A204.1 (cell line): ENCODE results near the gene KLHDC7A.
"Not testable (repeated sequence)": the region's sequence is repeated elsewhere in the genome, so short reads cannot be mapped to it uniquely, and the experiment has no call there.

Experiments used
- FAIRE-seq: peaks from 2 replicates; lab custom pipeline; 2012; peaks lifted over from hg19 to GRCh38; lab: Jason Lieb, UNC

KLHDC7A gene

DNA sequence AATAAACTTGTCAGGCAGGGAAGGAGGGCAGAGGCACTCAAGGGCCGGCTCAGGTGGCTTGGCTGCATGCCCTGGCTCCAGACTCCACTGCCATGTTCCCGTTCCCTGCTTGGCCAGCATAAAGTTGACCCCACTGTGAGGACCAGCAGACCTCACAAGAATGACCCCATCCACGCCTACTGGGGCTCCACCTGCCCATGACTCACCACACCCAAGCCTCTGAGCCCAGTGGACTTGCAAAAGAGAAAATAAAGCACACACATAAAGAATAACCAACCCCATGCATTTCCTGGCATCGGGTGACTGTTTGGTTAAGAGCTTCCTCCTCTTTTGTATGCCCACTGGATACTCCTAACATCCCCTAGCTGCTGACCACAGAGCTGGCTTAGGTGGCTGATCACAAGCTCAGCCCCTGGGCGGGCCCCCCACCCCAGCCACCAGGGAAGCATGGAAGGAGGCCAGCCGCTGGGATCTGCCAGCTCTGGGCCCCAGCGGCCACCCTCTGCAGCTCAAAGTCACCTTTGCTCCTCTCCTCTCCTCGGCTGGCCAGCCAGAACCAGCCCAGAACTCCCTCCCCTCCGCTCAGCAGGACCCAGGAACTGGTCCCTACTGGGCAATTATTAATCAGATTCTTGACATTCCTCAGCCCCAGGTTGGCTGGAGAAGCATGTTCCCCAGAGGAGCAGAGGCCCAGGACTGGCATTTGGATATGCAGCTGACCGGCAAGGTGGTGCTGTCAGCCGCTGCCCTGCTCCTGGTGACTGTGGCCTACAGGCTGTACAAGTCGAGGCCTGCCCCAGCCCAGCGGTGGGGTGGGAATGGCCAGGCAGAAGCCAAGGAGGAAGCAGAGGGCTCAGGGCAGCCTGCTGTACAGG is at the start of gene KLHDC7A:
KLHDC7A (plus strand) TSS at position 616 of the 875 bp plus-strand sequence; CDS start at position 668, 52 bp downstream.
- no peak for FAIRE-seq

DNA sequence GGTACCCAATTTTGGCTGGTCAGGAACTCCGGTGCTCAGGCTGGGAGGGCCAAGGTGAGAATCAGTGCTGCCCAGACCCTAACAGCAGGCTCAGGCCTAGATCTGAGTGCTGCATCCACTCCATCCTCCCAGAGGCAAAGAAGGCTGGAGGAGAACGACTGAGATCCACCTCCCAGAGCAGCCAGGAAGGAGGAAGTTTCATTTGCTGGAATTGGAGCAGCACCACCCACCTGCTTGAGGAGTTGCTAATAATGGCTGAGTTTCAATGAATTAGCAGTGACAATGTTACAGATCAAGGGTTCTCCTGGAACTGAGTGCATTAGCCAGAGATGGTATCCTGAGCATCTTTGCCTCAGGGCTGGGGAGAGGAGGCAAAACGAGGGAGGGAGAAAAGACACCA is 46.7 kb upstream of the KLHDC7A start:
- FAIRE-seq, result no peak

DNA sequence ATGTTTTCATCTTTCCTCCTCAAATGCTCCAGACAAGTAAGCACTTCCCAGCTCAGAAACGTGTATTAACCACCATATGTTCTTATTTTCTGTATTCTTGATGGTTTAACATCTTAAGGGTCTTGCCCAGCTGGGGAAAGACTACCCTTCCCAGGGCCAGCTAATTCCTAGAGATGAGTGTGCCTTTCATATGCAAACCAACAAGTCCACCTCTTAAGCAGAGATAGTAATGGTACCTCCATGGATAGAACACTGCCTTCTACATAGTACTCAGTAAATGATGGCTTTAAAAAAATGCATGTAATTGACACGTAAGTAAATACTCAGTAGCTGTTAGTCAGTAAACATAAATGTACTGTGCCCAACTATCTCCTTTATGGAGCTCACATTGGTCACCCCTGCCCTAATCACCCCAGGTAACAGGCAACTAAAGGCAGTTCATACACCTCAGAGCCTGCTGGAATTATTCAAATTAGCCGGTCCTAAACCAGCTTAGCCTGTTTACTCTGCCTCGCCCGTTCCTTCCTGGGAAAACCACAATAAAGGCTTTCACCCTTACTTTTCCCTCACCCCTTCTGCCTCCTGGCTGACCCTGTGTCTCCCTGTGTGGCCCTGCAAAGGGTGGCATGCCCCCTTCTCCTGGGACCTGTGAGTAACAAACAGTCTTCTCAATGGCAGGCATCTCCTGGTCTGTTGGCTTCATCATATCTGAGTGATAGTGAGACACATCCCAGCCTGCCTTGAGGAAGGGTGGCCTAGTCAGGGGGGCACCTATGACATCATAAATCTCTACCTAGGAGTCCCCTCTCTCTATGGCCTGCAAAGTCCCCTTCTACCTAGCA is 40.1 kb upstream of the KLHDC7A start:
- no peak for FAIRE-seq

DNA sequence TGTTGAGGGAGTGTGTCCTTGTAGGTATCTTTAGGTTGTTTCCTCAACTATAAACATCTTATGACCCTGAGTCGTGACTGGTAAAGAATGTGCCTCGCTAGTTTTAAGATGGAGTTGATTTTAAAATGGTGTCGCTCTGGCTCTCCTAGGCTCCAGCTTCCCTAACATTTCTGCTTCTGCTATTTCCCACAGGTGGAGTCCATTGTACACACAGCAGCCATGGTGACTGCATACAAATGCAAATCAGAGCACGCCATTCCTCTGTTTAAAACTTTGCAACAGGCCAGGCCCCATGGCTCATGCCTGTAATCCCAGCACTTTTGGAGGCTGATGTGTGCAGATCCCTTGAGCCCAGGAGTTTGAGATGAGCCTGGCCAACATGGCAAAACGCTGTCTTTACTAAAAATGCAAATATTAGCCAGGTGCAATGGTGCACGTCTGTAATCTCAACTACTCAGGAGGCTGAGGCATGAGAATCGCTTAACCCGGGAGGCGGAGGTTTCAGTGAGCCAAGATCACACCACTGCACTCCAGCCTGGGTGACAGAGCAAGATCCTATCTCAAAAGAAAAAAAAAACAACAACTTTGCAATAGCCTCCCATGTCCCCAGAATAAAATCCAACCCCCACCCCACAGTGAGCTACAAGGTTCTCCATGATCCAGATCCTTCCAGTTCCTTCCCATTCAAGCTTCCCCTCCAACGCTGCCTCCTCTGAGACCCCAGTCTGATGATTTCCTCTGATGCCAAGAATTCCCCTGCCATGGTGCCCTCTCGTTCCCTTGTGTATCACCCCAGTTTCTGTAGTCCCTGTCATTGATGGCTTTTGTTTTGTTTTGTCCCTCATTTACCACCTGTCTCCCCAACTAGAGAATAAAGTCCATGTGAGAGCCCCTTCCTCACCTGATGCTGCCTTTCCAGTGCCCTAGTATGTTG is 36.9 kb upstream of the KLHDC7A start:
- FAIRE-seq, result no peak

DNA sequence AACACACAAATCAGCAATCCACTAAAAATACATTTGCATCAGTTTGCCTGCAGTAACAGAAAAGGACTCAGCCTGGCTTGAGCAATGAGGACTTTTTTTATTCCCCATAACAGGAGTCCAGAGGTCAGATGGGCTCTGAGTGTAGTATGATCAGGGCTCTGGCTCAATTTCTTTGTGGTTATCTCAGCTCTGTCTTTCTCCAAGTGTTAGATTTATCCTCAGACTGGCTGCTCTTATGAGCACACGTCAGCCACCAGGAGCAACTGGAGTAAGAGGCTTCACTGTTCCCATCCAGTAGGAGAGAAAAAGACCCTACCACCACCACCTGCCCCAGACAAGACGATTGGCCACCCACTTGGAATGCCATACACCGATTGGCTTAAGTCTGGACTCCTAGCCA is 36.2 kb upstream of the KLHDC7A start:
- no peak for FAIRE-seq

DNA sequence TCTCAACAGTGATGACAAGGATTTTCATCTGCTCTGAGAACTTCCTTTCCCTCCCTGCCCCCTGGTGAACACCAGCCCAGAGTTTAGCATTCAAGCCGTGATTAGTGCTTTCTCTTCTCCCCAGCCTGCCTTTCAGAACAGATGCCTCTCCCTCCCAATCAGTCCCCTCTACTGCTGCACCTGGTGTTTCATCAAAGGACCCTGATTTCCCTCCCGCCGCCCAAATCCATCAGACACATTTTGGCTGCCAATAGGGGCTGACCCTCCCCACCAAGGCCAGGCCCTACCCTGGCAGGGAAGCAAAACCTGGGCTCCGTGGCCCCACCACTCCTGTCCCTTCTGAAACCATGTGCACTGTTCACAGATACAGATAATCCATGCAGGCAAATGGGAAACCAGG is 34.0 kb upstream of the KLHDC7A start:
- no peak for FAIRE-seq

DNA sequence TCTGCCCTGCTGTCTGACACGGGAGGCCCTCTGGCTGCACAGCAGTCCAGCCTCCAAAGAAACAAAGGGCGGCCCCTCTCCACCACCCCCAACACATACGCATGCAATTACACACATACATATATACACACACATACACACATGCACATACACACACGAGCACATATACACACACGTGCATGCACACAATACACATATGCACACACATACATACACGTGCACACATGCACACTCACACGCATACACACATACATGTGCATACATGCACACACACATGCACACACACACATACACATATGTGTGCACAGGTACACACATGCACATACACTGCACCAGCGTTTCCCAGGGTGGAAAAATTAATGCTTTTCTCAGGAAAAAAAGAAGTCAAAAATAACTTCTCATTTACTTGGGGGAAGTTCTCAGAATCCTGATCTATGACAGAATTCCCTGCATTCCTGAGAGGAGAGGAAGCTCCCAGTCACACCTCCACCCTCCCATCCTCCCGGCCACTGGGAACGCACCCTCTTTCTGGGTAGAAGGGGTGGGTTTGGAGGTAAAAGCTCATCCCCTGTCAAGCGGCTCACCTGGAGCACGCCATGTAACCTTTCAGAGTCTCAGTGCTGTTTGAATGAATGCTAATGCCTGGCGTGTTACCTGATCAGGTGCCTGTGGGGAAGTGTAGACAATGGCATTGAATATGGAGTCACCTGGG is 33.1 kb upstream of the KLHDC7A start:
- no peak for FAIRE-seq

DNA sequence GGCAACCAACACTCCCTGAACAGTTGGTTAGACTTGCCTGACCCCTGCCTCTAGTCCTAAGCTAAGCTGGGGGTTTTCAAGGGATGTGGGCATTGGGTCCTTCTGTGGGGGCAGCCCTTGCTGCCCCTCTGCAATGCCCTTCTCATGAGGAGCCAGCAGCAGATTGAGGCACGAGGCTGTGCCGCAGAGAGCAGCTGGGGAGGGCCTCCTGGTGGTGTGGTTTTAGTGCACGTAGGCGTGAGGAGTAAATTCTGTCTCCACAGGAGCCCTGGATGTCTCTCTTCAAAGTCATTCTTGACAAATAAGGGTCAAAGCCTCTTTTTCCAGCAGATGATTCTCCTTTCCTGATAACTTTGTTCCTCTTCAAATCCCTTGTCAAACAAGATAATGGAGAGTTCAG is 31.8 kb upstream of the KLHDC7A start:
- FAIRE-seq, result no peak

DNA sequence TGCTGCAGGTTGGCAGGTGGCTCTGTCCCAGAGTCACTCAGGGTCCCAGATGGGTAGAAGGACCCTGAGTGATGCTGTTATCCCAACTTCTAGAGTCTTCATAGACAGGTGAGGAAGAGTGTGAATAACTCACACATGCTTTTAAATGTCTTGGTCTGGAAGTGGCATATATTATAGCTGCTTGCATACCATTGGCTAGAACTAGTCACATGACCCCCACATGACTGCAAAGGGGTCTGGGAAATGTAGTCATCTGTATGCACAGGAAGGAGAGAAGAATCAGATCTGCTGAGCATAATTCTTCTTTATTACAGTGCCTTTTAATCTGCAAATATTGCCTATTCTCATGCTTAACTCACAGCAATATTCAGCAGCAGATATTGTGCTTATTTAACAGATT is 28.2 kb upstream of the KLHDC7A start:
- FAIRE-seq, result no peak

DNA sequence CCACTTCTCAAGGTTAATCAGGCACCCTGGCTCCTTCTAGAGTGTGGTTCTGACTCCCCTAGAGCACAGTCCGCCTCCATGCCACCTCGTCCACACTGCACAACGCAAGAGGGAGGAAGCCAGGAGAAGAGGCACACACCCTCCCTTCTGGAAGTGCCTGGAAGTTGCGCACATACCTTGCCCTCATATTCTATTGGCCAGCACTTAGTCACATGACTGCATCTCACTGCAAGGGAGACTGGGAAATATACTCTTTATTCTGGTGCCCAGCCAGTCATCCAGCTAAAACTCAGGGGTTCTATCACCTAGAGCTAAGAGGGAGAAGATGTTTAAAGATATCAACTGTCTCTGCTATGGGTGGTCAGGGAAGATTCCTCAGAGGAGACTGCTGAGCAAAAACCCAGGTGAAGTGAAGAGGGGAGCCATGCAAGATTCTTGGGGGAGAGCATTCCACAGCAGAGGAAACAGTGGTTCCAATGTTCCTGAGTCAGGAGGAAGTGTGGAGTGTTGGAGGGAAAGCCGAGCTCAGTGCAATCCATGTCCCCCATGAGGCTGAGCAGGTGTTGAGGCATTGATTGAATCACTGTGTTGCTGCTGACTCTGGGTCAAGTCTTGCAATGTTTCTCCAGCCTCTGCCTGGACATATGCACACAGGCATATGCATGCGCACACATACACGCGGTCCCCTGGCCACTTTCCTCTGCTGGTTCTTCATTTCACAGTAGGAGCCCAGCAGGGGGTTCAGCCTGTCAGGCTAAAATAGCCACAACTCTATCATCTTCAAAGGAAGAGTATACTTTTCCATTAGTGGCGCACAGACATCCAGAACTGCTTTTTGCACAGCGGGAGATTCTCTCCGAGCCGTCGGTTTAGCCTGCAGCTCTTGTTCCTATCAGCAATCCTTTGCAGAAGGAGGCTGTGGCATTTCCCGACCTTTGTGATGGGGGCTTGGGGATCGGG is 22.3 kb upstream of the KLHDC7A start:
- no peak for FAIRE-seq

DNA sequence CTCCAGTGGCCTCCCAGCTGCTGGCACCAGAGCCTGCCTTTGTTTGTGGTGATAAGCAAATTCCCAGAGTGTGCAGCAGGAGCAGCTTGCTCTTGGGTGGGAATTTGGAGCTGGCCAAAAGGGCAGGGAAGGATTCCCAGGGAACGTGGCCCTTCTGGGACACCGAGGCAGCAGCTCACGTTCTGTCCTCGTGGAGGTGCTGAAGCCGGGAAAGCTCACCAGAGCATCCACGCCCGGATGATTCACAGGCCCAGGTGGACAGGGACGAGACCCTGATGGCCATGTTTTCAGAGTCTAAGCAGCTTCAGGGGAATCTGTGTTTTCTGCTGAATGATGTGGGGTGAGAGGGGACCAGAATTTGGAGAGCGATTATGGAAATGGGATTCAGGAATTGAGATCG is 19.1 kb upstream of the KLHDC7A start:
- no peak for FAIRE-seq

DNA sequence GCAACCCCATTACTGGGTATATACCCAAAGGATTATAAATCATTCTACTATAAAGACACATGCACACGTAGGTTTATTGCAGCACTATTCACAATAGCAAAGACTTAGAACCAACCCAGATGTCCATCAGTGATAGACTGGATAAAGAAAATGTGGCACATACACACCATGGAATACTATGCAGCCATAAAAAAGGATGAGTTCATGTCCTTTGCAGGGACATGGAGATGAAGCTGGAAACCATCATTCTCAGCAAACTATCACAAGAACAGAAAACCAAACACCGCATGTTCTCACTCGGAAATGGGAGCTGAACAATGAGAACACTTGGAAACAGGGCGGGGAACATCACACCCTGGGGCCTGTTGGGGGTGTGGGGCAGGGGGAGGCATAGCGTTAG is 18.2 kb upstream of the KLHDC7A start:
- FAIRE-seq, result not testable (repeated sequence)

DNA sequence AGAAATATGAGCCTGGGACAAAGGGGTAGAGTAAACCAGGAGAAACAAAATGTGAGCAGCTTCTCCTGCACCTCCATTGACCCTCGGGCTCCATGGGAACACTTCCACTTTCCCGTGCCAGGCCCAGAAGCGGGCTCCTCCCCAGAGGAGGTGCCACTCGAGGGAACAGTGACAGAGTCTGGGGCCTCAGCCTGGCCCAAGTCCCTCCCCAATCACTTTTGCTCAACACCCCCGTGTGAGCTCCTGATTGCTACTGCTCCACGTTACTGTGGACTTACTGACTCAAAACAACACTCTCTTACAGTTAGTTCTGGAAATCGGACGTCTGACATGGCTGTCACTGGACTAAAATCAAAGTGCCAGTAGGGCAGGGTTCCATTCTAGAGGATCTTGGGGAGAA is 17.7 kb upstream of the KLHDC7A start:
- FAIRE-seq, result no peak

DNA sequence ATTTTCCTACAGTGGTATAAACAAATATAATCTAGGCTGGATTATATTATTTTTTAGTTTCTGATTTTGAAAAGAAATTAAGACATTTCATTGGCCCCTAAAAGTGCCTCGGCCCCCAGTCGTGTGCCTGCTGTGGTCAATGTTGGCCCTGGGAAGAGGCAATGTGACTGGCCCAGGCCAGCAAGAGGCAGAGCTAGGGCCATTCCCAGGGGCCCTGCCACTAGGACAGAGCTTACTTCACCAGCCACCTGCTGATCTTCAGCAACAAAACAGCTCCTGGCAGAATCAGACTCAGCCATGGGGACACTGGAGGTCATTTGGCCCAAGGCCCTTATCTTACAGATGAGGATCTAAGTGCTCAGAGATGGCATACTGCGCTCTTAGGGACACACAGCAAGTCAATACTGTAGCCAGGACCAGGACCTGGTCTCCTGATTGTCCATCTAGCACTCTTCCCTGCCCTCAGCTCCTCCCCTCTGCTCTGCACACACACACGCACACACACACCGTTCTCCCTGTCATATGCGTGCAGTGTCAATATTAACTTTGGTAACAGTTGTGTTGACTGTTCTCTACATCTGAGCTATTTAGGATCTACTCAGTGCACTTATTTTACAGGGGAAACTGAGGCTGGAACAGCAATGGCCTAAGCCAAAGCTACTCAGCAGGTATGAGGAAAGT is 16.6 kb upstream of the KLHDC7A start:
- no peak for FAIRE-seq

DNA sequence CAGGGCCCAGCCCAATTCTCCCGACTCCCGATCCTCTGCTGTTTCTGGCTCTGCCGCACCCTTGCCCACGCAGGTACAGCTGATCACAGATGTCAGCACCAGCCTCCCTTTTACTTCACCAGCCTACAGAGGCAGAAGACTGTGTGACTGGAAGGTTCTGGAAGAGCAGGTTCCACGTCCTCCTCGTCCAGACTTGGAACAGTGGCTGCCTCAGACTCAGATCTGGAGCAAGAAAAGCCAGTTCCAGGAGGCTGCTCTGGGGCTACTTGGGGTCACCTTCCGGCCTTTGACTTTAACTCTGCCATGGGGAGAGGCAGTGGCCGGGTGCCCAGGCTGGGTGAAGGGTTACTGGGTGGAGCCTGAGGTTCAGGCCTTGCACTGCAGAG is 16.1 kb upstream of the KLHDC7A start:
- no peak for FAIRE-seq

DNA sequence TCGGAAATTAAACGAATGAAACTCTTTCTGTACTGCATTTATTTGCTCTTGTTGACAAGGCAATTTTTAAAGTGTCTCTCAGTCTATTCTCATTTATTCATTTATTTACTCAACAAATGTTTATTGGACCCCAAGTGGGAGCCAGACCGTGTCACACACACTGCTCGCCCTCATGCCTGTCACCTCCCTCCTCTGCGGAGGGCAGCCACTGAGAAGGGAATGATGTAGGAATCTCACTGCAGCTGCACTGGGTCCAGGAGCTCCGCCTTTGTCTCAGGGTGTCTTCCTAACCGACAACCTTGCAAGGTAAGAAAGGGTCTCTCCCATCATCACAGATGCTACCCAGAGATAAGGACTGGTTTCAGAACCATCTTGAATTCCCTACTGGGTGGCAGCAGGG is 14.1 kb upstream of the KLHDC7A start:
- no peak for FAIRE-seq

DNA sequence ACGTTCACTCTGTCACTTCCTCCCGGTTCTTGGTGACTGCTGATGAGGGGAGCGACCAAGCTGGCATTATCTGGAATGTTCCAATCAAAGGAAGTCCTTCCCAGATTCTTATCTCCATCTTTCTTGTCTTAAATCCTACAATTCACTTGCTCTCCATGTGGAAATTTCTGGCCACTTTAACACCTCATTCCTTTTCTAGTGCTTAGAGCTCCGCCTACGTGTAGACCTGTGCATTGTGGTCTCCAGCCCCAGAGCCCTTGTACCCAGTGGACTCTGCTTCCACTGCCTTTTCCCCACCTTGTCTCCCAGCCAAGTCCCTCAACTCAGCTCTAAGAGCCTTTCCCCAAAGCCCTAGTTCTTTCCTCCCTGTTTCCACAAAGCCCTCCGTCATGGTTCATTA is 12.2 kb upstream of the KLHDC7A start:
- no peak for FAIRE-seq

DNA sequence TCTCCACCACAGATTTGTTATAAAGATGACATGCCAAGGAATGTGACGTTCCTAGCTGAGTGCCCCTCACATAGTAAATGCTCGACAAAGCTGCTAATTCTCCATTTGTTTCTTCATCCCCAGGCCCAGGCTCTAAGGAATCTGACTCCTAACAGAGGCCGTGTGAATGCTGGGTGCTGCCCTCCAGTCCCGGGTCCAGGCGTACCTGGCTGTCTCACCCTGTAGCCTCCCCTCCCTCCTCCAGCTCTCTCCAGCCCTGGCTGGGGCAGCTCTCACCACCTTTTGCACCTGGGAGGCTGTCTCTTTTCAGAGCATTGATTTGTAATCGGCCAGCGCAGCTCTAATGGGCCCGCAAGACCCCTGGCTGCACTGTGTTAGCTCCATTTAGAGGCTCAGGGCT is 11.2 kb upstream of the KLHDC7A start:
- FAIRE-seq, result no peak

DNA sequence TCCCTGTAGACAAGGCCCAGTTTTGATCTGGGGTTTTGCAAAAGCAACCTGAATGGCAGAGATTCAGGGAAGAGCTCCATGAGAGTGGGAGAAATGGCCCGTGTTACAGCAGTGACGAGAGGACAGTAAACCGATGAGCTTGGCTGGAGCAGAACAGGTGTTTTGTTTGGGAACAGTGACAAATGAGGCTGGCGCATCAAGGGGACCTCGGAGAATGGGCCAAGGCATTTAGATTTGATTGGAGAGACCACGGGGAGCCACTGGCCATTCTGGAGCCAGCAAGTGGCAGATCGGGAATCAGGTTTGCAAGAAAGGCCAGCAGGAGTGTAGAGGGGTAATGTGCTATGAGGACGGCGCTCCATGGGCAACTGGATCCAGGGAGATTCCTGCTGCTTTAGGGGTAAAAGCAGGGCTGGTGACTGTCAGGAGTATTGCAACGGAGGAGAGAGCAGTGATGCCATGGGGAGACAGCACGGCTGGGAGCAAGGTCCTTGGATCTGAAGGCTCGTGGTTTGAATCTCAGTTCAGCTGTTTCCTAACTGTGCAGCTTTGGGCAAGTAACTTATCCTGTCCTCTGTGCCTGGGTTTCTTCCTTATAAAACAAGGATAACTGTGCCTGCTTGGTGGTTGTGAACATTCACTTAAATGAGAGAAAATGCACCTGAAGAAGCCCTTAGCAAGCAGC is 9.9 kb upstream of the KLHDC7A start:
- FAIRE-seq, result no peak
